ENCODE results near the gene EFCAB11. TPM values are rescaled to one million over a fixed set of nuclear protein-coding genes. Genes with fewer than 3 reads are reported as not detected.

Gene EFCAB11
- total RNA-seq, 1 donor from 2014 or later: 7.5 TPM

- Histone ChIP-seq H3K36me3 (ENCODE audit: insufficient read depth, low read length) (no peaks in the 10 kb centered on the region), H3K4me2 (ENCODE audit: low read length) (no peak overlapping the region), H3K9ac (ENCODE audit: low read length) (no peak overlapping the region), H3K4me3 (ENCODE audit: insufficient read depth, low read depth, low read length) (no peak overlapping the region), H3K9me3 (ENCODE audit: insufficient read depth, low read depth, low read length) (no peaks in the 10 kb centered on the region), H2AFZ (ENCODE audit: low read depth, low read length) (no peak overlapping the region), H3K4me1 (ENCODE audit: insufficient read depth, low read length) (peaks cover 2% of the 10 kb centered on the region), H3K27me3 (ENCODE audit: insufficient read depth, low read length) (no peaks in the 10 kb centered on the region), H4K20me1 (ENCODE audit: insufficient read depth, low read length) (no peaks in the 10 kb centered on the region), H3K27ac (ENCODE audit: low read depth, low read length) (no peak overlapping the region), H3K79me2 (ENCODE audit: insufficient read depth, low read length) (no peaks in the 10 kb centered on the region)
- no peak for DNase-seq (ENCODE audit: low read depth)
- FAIRE-seq: no peak
- H3K9me3 Mint-ChIP-seq (ENCODE audit: unreplicated experiment): peaks cover 6% of the 10 kb centered on the region
- no peaks in the 10 kb centered on the region for H3K36me3 Mint-ChIP-seq (ENCODE audit: low read depth, unreplicated experiment)
- peaks cover 6% of the 10 kb centered on the region for H3K4me1 Mint-ChIP-seq (ENCODE audit: low read depth, unreplicated experiment)
- H3K27me3 Mint-ChIP-seq (ENCODE audit: low read depth, unreplicated experiment): no peaks in the 10 kb centered on the region
- no peak overlapping the region for H3K4me3 Mint-ChIP-seq (ENCODE audit: unreplicated experiment)
- no peak for TF ChIP-seq EZH2 (IDR thresholded peaks at IDR 0.05; ENCODE audit: insufficient read depth, low read length)
- no peak for TF ChIP-seq CTCF (IDR thresholded peaks at IDR 0.05; ENCODE audit: insufficient read depth, low read depth, low read length)
- H3K27ac Mint-ChIP-seq (ENCODE audit: unreplicated experiment): no peak overlapping the region
These were observed 203.6 kb downstream of the EFCAB11 start for GRCh38 chr14:89750908-89751392.

GRCh38 chr14:89750281-89750755 is 204.2 kb downstream of the EFCAB11 start:
- Mint-ChIP-seq H3K27ac (ENCODE audit: unreplicated experiment) (no peak overlapping the region), H3K9me3 (ENCODE audit: unreplicated experiment) (peaks cover 6% of the 10 kb centered on the region), H3K4me1 (ENCODE audit: low read depth, unreplicated experiment) (peaks cover 6% of the 10 kb centered on the region), H3K27me3 (ENCODE audit: low read depth, unreplicated experiment) (no peaks in the 10 kb centered on the region), H3K4me3 (ENCODE audit: unreplicated experiment) (no peak overlapping the region), H3K36me3 (ENCODE audit: low read depth, unreplicated experiment) (no peaks in the 10 kb centered on the region)
- Histone ChIP-seq H4K20me1 (ENCODE audit: insufficient read depth, low read length) (no peaks in the 10 kb centered on the region), H3K4me1 (ENCODE audit: insufficient read depth, low read length) (peaks cover 2% of the 10 kb centered on the region), H3K9ac (ENCODE audit: low read length) (no peak overlapping the region), H3K4me3 (ENCODE audit: insufficient read depth, low read depth, low read length) (no peak overlapping the region), H2AFZ (ENCODE audit: low read depth, low read length) (no peak overlapping the region), H3K36me3 (ENCODE audit: insufficient read depth, low read length) (no peaks in the 10 kb centered on the region), H3K27me3 (ENCODE audit: insufficient read depth, low read length) (no peaks in the 10 kb centered on the region), H3K4me2 (ENCODE audit: low read length) (no peak overlapping the region), H3K79me2 (ENCODE audit: insufficient read depth, low read length) (no peaks in the 10 kb centered on the region), H3K27ac (ENCODE audit: low read depth, low read length) (no peak overlapping the region), H3K9me3 (ENCODE audit: insufficient read depth, low read depth, low read length) (no peaks in the 10 kb centered on the region)
- DNase-seq (ENCODE audit: low read depth) (no peak), FAIRE-seq (peak; percentile 23)
- no peak for TF ChIP-seq EZH2 (IDR thresholded peaks at IDR 0.05; ENCODE audit: insufficient read depth, low read length)
- no peak for TF ChIP-seq CTCF (IDR thresholded peaks at IDR 0.05; ENCODE audit: insufficient read depth, low read depth, low read length)

DNA sequence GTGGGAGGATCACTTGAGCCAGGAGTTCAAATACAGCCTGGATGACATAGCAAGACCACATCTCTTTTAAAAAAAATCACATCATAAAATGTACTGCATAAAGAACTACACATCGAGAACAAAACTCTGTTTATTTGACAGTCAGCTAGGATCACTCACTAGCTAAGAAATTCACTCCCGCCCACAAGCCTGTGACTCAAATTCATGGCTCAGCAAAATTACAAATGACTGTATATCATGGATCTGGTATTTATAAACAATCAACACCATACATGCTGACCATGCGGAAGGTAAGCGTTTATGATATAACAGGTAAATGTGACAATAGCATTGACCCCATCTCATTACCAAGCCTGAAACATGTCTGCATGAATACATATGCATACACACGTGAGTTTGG is 206.5 kb downstream of the EFCAB11 start:
- H2AFZ ChIP-seq (ENCODE audit: low read depth, low read length): no peak overlapping the region
- H3K4me3 ChIP-seq (ENCODE audit: insufficient read depth, low read depth, low read length): no peak overlapping the region
- no peak overlapping the region for H3K27ac ChIP-seq (ENCODE audit: low read depth, low read length)
- no peaks in the 10 kb centered on the region for H3K27me3 Mint-ChIP-seq (ENCODE audit: low read depth, unreplicated experiment)
- peaks cover 2% of the 10 kb centered on the region for H3K4me1 ChIP-seq (ENCODE audit: insufficient read depth, low read length)
- H3K36me3 ChIP-seq (ENCODE audit: insufficient read depth, low read length): no peaks in the 10 kb centered on the region
- peaks cover 5% of the 10 kb centered on the region for H3K9me3 Mint-ChIP-seq (ENCODE audit: unreplicated experiment)
- no peak overlapping the region for H3K4me2 ChIP-seq (ENCODE audit: low read length)
- TF ChIP-seq EZH2 (IDR thresholded peaks at IDR 0.05; ENCODE audit: insufficient read depth, low read length): no peak
- FAIRE-seq (no peak), DNase-seq (ENCODE audit: low read depth) (peak; percentile 65)
- no peaks in the 10 kb centered on the region for H3K9me3 ChIP-seq (ENCODE audit: insufficient read depth, low read depth, low read length)
- no peak overlapping the region for H3K4me3 Mint-ChIP-seq (ENCODE audit: unreplicated experiment)
- H3K9ac ChIP-seq (ENCODE audit: low read length): no peak overlapping the region
- H3K27me3 ChIP-seq (ENCODE audit: insufficient read depth, low read length): no peaks in the 10 kb centered on the region
- H3K79me2 ChIP-seq (ENCODE audit: insufficient read depth, low read length): no peaks in the 10 kb centered on the region
- H4K20me1 ChIP-seq (ENCODE audit: insufficient read depth, low read length): no peaks in the 10 kb centered on the region
- no peak overlapping the region for H3K27ac Mint-ChIP-seq (ENCODE audit: unreplicated experiment)
- H3K4me1 Mint-ChIP-seq (ENCODE audit: low read depth, unreplicated experiment): peaks cover 6% of the 10 kb centered on the region
- peaks cover 2% of the 10 kb centered on the region for H3K36me3 Mint-ChIP-seq (ENCODE audit: low read depth, unreplicated experiment)
